ENCODE data around the gene LRRTM4. TPM values are rescaled to one million over a fixed set of nuclear protein-coding genes. Genes with fewer than 3 reads are reported as not detected.
"Not testable (repeated sequence)": the region's sequence is repeated elsewhere in the genome, so short reads cannot be mapped to it uniquely, and the experiment has no call there.

LRRTM4 gene
- total RNA-seq, 2 donors from 2014 or later = not detected

GRCh38 chr2:77086478-77086877, 435.7 kb downstream of the LRRTM4 start:
- H3K9me3 Mint-ChIP-seq = peaks cover 8% of the 10 kb centered on the region
- no peak overlapping the region for H3K4me3 Mint-ChIP-seq
- H3K27me3 Mint-ChIP-seq = peaks cover 4% of the 10 kb centered on the region
- no peaks in the 10 kb centered on the region for H3K4me1 Mint-ChIP-seq
- no peaks in the 10 kb centered on the region for H3K36me3 Mint-ChIP-seq (ENCODE audit: low read depth)
- ATAC-seq (replicated peaks) = no peak
- no peak overlapping the region for H3K27ac Mint-ChIP-seq

GRCh38 chr2:77086051-77086450, 436.1 kb downstream of the LRRTM4 start:
- Mint-ChIP-seq H3K27ac (no peak overlapping the region), H3K9me3 (peaks cover 7% of the 10 kb centered on the region), H3K4me3 (no peak overlapping the region), H3K27me3 (peaks cover 4% of the 10 kb centered on the region), H3K36me3 (ENCODE audit: low read depth) (no peaks in the 10 kb centered on the region), H3K4me1 (no peaks in the 10 kb centered on the region)
- ATAC-seq (replicated peaks) = no peak

GRCh38 chr2:77085561-77085960, 436.6 kb downstream of the LRRTM4 start:
- Mint-ChIP-seq H3K9me3 (peaks cover 12% of the 10 kb centered on the region), H3K4me1 (no peaks in the 10 kb centered on the region), H3K4me3 (no peak overlapping the region), H3K27me3 (peaks cover 4% of the 10 kb centered on the region), H3K36me3 (ENCODE audit: low read depth) (no peaks in the 10 kb centered on the region), H3K27ac (no peak overlapping the region)
- ATAC-seq (replicated peaks) = no peak

GRCh38 chr2:77081597-77081996, 440.6 kb downstream of the LRRTM4 start:
- no peak for ATAC-seq (replicated peaks)
- H3K36me3 Mint-ChIP-seq (ENCODE audit: low read depth) = no peaks in the 10 kb centered on the region

GRCh38 chr2:77064324-77064723, 457.9 kb downstream of the LRRTM4 start:
- H3K27me3 Mint-ChIP-seq = no peaks in the 10 kb centered on the region
- no peaks in the 10 kb centered on the region for H3K36me3 Mint-ChIP-seq (ENCODE audit: low read depth)
- ATAC-seq (replicated peaks) = no peak
- no peaks in the 10 kb centered on the region for H3K4me1 Mint-ChIP-seq
- no peak overlapping the region for H3K4me3 Mint-ChIP-seq
- peaks cover 12% of the 10 kb centered on the region for H3K9me3 Mint-ChIP-seq
- H3K27ac Mint-ChIP-seq = no peak overlapping the region

More at GRCh38 chr2:77081597-77081996, 440.6 kb downstream of the LRRTM4 start:
- H3K4me3 Mint-ChIP-seq = no peak overlapping the region
- no peaks in the 10 kb centered on the region for H3K4me1 Mint-ChIP-seq
- H3K27me3 Mint-ChIP-seq = no peaks in the 10 kb centered on the region
- H3K27ac Mint-ChIP-seq = no peak overlapping the region
- peaks cover 14% of the 10 kb centered on the region for H3K9me3 Mint-ChIP-seq

- no peaks in the 10 kb centered on the region for H3K4me1 Mint-ChIP-seq
- H3K27me3 Mint-ChIP-seq = no peaks in the 10 kb centered on the region
- no peak overlapping the region for H3K4me3 Mint-ChIP-seq
- H3K27ac Mint-ChIP-seq = no peak overlapping the region
- H3K36me3 Mint-ChIP-seq (ENCODE audit: low read depth) = no peaks in the 10 kb centered on the region
- no peak for ATAC-seq (replicated peaks)
- H3K9me3 Mint-ChIP-seq = no peaks in the 10 kb centered on the region
Observed at GRCh38 chr2:77054938-77055337, 467.2 kb downstream of the LRRTM4 start.

GRCh38 chr2:77046339-77046738, 475.8 kb downstream of the LRRTM4 start:
- Mint-ChIP-seq H3K9me3 (peaks cover 18% of the 10 kb centered on the region), H3K27me3 (no peaks in the 10 kb centered on the region), H3K4me1 (no peaks in the 10 kb centered on the region), H3K36me3 (ENCODE audit: low read depth) (no peaks in the 10 kb centered on the region), H3K4me3 (no peak overlapping the region), H3K27ac (no peak overlapping the region)
- ATAC-seq (replicated peaks) = no peak

GRCh38 chr2:77045456-77045855, 476.7 kb downstream of the LRRTM4 start:
- not testable (repeated sequence) for H3K27ac Mint-ChIP-seq; H3K4me1 Mint-ChIP-seq; H3K27me3 Mint-ChIP-seq; H3K4me3 Mint-ChIP-seq; H3K36me3 Mint-ChIP-seq (ENCODE audit: low read depth); ATAC-seq (replicated peaks)
- peaks cover 21% of the 10 kb centered on the region for H3K9me3 Mint-ChIP-seq

- no peaks in the 10 kb centered on the region for H3K27me3 Mint-ChIP-seq
- H3K27ac Mint-ChIP-seq = no peak overlapping the region
- no peak overlapping the region for H3K4me3 Mint-ChIP-seq
- ATAC-seq (replicated peaks) = no peak
- H3K36me3 Mint-ChIP-seq (ENCODE audit: low read depth) = no peaks in the 10 kb centered on the region
- H3K4me1 Mint-ChIP-seq = no peaks in the 10 kb centered on the region
- peaks cover 19% of the 10 kb centered on the region for H3K9me3 Mint-ChIP-seq
Observed at GRCh38 chr2:77034445-77034844, 487.7 kb downstream of the LRRTM4 start.

- not testable (repeated sequence) for H3K36me3 Mint-ChIP-seq (ENCODE audit: low read depth); ATAC-seq (replicated peaks); H3K27me3 Mint-ChIP-seq; H3K4me1 Mint-ChIP-seq; H3K27ac Mint-ChIP-seq; H3K4me3 Mint-ChIP-seq
- peaks cover 18% of the 10 kb centered on the region for H3K9me3 Mint-ChIP-seq
Observed at GRCh38 chr2:77029237-77029636, 492.9 kb downstream of the LRRTM4 start.

GRCh38 chr2:77028032-77028600, 494.1 kb downstream of the LRRTM4 start:
- Mint-ChIP-seq H3K27ac (no peak overlapping the region), H3K27me3 (no peaks in the 10 kb centered on the region), H3K4me3 (no peak overlapping the region), H3K36me3 (ENCODE audit: low read depth) (no peaks in the 10 kb centered on the region), H3K9me3 (peaks cover 23% of the 10 kb centered on the region), H3K4me1 (no peaks in the 10 kb centered on the region)
- no peak for ATAC-seq (replicated peaks)

- no peaks in the 10 kb centered on the region for H3K36me3 Mint-ChIP-seq (ENCODE audit: low read depth)
- H3K27ac Mint-ChIP-seq = no peak overlapping the region
Observed at GRCh38 chr2:77025714-77026113, 496.5 kb downstream of the LRRTM4 start.

GRCh38 chr2:77021161-77021560, 501.0 kb downstream of the LRRTM4 start:
- peaks cover 11% of the 10 kb centered on the region for H3K9me3 Mint-ChIP-seq
- H3K4me1 Mint-ChIP-seq = no peaks in the 10 kb centered on the region
- no peak for ATAC-seq (replicated peaks)
- no peaks in the 10 kb centered on the region for H3K36me3 Mint-ChIP-seq (ENCODE audit: low read depth)
- H3K4me3 Mint-ChIP-seq = no peak overlapping the region
- H3K27ac Mint-ChIP-seq = no peak overlapping the region
- H3K27me3 Mint-ChIP-seq = no peaks in the 10 kb centered on the region

More at GRCh38 chr2:77025714-77026113, 496.5 kb downstream of the LRRTM4 start:
- no peaks in the 10 kb centered on the region for H3K27me3 Mint-ChIP-seq
- no peak overlapping the region for H3K4me3 Mint-ChIP-seq
- peaks cover 14% of the 10 kb centered on the region for H3K9me3 Mint-ChIP-seq
- H3K4me1 Mint-ChIP-seq = no peaks in the 10 kb centered on the region
- no peak for ATAC-seq (replicated peaks)

- H3K9me3 Mint-ChIP-seq = peaks cover 5% of the 10 kb centered on the region
- no peaks in the 10 kb centered on the region for H3K4me1 Mint-ChIP-seq
- H3K27me3 Mint-ChIP-seq = no peaks in the 10 kb centered on the region
- no peak for ATAC-seq (replicated peaks)
- H3K27ac Mint-ChIP-seq = no peak overlapping the region
- H3K4me3 Mint-ChIP-seq = no peak overlapping the region
- H3K36me3 Mint-ChIP-seq (ENCODE audit: low read depth) = no peaks in the 10 kb centered on the region
Observed at GRCh38 chr2:77018219-77018618, 504.0 kb downstream of the LRRTM4 start.

GRCh38 chr2:77017355-77017745, 504.8 kb downstream of the LRRTM4 start:
- no peaks in the 10 kb centered on the region for H3K36me3 Mint-ChIP-seq (ENCODE audit: low read depth)
- H3K4me3 Mint-ChIP-seq = no peak overlapping the region
- no peak overlapping the region for H3K27ac Mint-ChIP-seq
- ATAC-seq (replicated peaks) = no peak
- H3K9me3 Mint-ChIP-seq = peaks cover 8% of the 10 kb centered on the region
- no peaks in the 10 kb centered on the region for H3K27me3 Mint-ChIP-seq
- no peaks in the 10 kb centered on the region for H3K4me1 Mint-ChIP-seq
